HUDEP-2 (cell line): ENCODE results near the gene MCF2L.

Experiments
- DNase-seq, 76 experiments: peaks; one replicate each; lab custom pipeline; 2025; ENCODE audit not compliant: unreplicated experiment in 76 of 76; lab: John Stamatoyannopoulos, UW

Gene MCF2L

GRCh38 chr13:113137691-113138298 is 168.8 kb downstream of the MCF2L start:
- DNase-seq: no peak

GRCh38 chr13:113138792-113139551 is 170.0 kb downstream of the MCF2L start:
- no peak for DNase-seq

GRCh38 chr13:113139577-113139976 is 170.6 kb downstream of the MCF2L start:
- no peak for DNase-seq

GRCh38 chr13:113140677-113141600 is 171.9 kb downstream of the MCF2L start:
- DNase-seq: no peak

GRCh38 chr13:113141601-113141970 is 172.6 kb downstream of the MCF2L start:
- DNase-seq: no peak

- DNase-seq: no peak
These were observed 173.9 kb downstream of the MCF2L start for GRCh38 chr13:113142876-113143275.

GRCh38 chr13:113143466-113144254 is 174.6 kb downstream of the MCF2L start:
- no peak for DNase-seq

GRCh38 chr13:113144255-113144629 is 175.2 kb downstream of the MCF2L start:
- no peak for DNase-seq

GRCh38 chr13:113145496-113145895 is 176.5 kb downstream of the MCF2L start:
- no peak for DNase-seq

GRCh38 chr13:113145911-113146598 is 177.0 kb downstream of the MCF2L start:
- DNase-seq: no peak

- no peak for DNase-seq
These were observed 177.7 kb downstream of the MCF2L start for GRCh38 chr13:113146750-113147149.

- DNase-seq: no peak
These were observed 178.2 kb downstream of the MCF2L start for GRCh38 chr13:113147206-113147605.

GRCh38 chr13:113148407-113148806 is 179.4 kb downstream of the MCF2L start:
- no peak for DNase-seq

- DNase-seq: no peak
These were observed 180.0 kb downstream of the MCF2L start for GRCh38 chr13:113148940-113149503.
